Stromal cell of bone marrow (primary cell): Measurements from ENCODE around the gene UCKL1.
"Not testable (repeated sequence)": the region's sequence is repeated elsewhere in the genome, so short reads cannot be mapped to it uniquely, and the experiment has no call there.

ENCODE experiments used
- DNase-seq: peaks from one replicate; pipeline ENCODE4 v3.0.0-alpha.2; 2012; ENCODE audit warnings: low read depth

Gene UCKL1

GRCh38 chr20:63955827-63956663 is at the start of gene UCKL1:
Gene UCKL1 (minus strand): TSS chr20:63956416. CDS start chr20:63956372, 44 bp downstream.
- peak; percentile 83 for DNase-seq

- DNase-seq: peak; percentile 7
These were observed 49.2 kb upstream of the UCKL1 start for GRCh38 chr20:64005394-64005793.

GRCh38 chr20:64003960-64004725 is 47.9 kb upstream of the UCKL1 start:
- no peak for DNase-seq

GRCh38 chr20:64001607-64002011 is 45.4 kb upstream of the UCKL1 start:
- DNase-seq: no peak

- DNase-seq: no peak
These were observed 44.7 kb upstream of the UCKL1 start for GRCh38 chr20:64000906-64001305.

GRCh38 chr20:63982937-63983336 is 26.7 kb upstream of the UCKL1 start:
- DNase-seq: no peak

GRCh38 chr20:63980806-63981728 is 24.9 kb upstream of the UCKL1 start, which contains the start of gene PRPF6:
Gene PRPF6 (plus strand): TSS chr20:63981132. CDS start chr20:63981246, 114 bp downstream.
- DNase-seq: peak; percentile 87

- DNase-seq: no peak
These were observed 24.1 kb upstream of the UCKL1 start for GRCh38 chr20:63980317-63980805.

- DNase-seq: no peak
These were observed 23.5 kb upstream of the UCKL1 start, which contains the start of gene SAMD10 for GRCh38 chr20:63979557-63980316. Gene SAMD10 (minus strand): TSS chr20:63979642. CDS start chr20:63979467, 175 bp downstream.

- DNase-seq: no peak
These were observed 23.0 kb upstream of the UCKL1 start for GRCh38 chr20:63979229-63979556.

GRCh38 chr20:63978319-63979228 is 22.4 kb upstream of the UCKL1 start:
- DNase-seq: no peak

- DNase-seq: no peak
These were observed 21.6 kb upstream of the UCKL1 start for GRCh38 chr20:63977739-63978276.

GRCh38 chr20:63976980-63977738 is 20.9 kb upstream of the UCKL1 start:
- DNase-seq: no peak

GRCh38 chr20:63976511-63976910 is 20.3 kb upstream of the UCKL1 start:
- not testable (repeated sequence) for DNase-seq

- no peak for DNase-seq
These were observed 18.4 kb upstream of the UCKL1 start for GRCh38 chr20:63974402-63975200.

- DNase-seq: peak; percentile 70
These were observed 17.6 kb upstream of the UCKL1 start for GRCh38 chr20:63973636-63974401.

- no peak for DNase-seq
These were observed 16.9 kb upstream of the UCKL1 start for GRCh38 chr20:63973160-63973479.
